PFSK-1 (cell line): ENCODE results near the gene SLC2A4RG.

Experiments
- FOXP2 ChIP-seq: optimal IDR thresholded peaks from 2 replicates; pipeline ENCODE3; 2011; ENCODE audit warnings: borderline replicate concordance, control low read depth, inconsistent platforms; ENCODE audit not compliant: insufficient read depth; ENCODE audit errors: extremely low read length, extremely low read depth
- POLR2AphosphoS5 ChIP-seq: IDR thresholded peaks from 2 replicates; pipeline ENCODE4 v1.6.1; 2012; ENCODE audit warnings: low read depth, mild to moderate bottlenecking, control low read depth, low read length, moderate library complexity
- SIN3A ChIP-seq: IDR thresholded peaks from 2 replicates; pipeline ENCODE4 v1.6.1; 2012; ENCODE audit warnings: mild to moderate bottlenecking, low read length, moderate library complexity, borderline replicate concordance; ENCODE audit not compliant: insufficient read depth
- TAF1 ChIP-seq: IDR thresholded peaks from 2 replicates; pipeline ENCODE4 v1.6.1; 2012; ENCODE audit warnings: low read length, control low read depth, borderline replicate concordance; ENCODE audit not compliant: insufficient read depth
- TF ChIP-seq, protein P1 (sequence below), 2 experiments: IDR thresholded peaks; 2 replicates each; pipeline versions ENCODE4 v1.6.1 to v1.8.0; 2011 to 2012; ENCODE audit warnings: low read depth in 2 of 2, low read length in 2 of 2, control low read depth in 1 of 2, inconsistent platforms in 1 of 2, mild to moderate bottlenecking in 1 of 2, moderate library complexity in 1 of 2; ENCODE audit not compliant: insufficient read depth in 1 of 2

SLC2A4RG gene

GRCh38 chr20:63787749-63788148 lies 48.2 kb downstream of the SLC2A4RG start:
- no peak for TF ChIP-seq FOXP2
- no peak for TF ChIP-seq SIN3A
- TF ChIP-seq POLR2AphosphoS5 = no peak
- no peak for TF ChIP-seq TAF1
- TF ChIP-seq, protein P1, sequence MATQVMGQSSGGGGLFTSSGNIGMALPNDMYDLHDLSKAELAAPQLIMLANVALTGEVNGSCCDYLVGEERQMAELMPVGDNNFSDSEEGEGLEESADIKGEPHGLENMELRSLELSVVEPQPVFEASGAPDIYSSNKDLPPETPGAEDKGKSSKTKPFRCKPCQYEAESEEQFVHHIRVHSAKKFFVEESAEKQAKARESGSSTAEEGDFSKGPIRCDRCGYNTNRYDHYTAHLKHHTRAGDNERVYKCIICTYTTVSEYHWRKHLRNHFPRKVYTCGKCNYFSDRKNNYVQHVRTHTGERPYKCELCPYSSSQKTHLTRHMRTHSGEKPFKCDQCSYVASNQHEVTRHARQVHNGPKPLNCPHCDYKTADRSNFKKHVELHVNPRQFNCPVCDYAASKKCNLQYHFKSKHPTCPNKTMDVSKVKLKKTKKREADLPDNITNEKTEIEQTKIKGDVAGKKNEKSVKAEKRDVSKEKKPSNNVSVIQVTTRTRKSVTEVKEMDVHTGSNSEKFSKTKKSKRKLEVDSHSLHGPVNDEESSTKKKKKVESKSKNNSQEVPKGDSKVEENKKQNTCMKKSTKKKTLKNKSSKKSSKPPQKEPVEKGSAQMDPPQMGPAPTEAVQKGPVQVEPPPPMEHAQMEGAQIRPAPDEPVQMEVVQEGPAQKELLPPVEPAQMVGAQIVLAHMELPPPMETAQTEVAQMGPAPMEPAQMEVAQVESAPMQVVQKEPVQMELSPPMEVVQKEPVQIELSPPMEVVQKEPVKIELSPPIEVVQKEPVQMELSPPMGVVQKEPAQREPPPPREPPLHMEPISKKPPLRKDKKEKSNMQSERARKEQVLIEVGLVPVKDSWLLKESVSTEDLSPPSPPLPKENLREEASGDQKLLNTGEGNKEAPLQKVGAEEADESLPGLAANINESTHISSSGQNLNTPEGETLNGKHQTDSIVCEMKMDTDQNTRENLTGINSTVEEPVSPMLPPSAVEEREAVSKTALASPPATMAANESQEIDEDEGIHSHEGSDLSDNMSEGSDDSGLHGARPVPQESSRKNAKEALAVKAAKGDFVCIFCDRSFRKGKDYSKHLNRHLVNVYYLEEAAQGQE (IDR thresholded peaks at IDR 0.05; ENCODE audit: insufficient read depth in 1 of 2, low read depth in 2 of 2, low read length in 2 of 2) = no peak

GRCh38 chr20:63789836-63790571 lies 50.4 kb downstream of the SLC2A4RG start:
- TF ChIP-seq, protein P1 (IDR thresholded peaks at IDR 0.05; ENCODE audit: insufficient read depth in 1 of 2, low read depth in 2 of 2, low read length in 2 of 2) = no peak
- no peak for TF ChIP-seq SIN3A
- TF ChIP-seq FOXP2 = no peak
- TF ChIP-seq POLR2AphosphoS5 = no peak
- no peak for TF ChIP-seq TAF1

- TF ChIP-seq FOXP2 (no peak), SIN3A (no peak), POLR2AphosphoS5 (no peak), TAF1 (no peak)
- TF ChIP-seq, protein P1 (IDR thresholded peaks at IDR 0.05; ENCODE audit: insufficient read depth in 1 of 2, low read depth in 2 of 2, low read length in 2 of 2) = no peak
These were observed 51.1 kb downstream of the SLC2A4RG start for GRCh38 chr20:63790572-63791168.

DNA sequence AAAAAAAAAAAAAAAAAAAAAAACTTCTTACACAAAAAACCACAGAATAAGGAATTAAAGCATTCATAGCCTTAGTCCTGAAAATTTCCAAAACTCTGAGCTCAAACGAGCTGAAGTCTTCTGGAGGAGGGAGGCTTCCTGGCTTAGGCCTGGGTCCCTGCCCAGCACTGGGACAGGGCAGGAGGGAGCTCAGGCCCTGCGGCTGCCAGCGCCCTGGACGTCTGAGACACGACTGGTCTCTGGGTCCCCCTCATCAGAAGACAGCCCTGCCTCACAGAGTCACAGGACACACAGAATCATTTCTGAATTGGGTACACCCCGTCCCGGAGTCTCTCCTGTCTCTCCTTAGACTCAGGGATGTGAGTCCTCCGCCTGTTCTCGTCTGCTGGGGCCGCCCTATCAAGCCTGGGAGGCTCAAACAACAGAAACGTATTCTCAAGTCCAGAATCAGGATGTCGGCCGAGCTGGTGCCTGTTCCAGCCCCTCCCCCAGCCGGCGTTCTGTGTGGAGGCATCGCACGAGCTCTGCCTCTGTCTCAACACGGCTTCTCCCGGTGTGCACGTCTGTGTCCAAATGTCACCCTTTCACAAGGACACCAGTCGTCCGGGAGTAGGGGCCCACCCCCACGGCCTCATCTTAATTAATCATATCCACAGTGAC lies 52.1 kb downstream of the SLC2A4RG start:
- no peak for TF ChIP-seq TAF1
- TF ChIP-seq SIN3A = no peak
- TF ChIP-seq, protein P1 (IDR thresholded peaks at IDR 0.05; ENCODE audit: insufficient read depth in 1 of 2, low read depth in 2 of 2, low read length in 2 of 2) = no peak
- no peak for TF ChIP-seq FOXP2
